GM12892 (cell line): ENCODE data around the gene LDB3.

ENCODE experiments used
- POLR2A ChIP-seq: IDR thresholded peaks from 2 replicates; pipeline ENCODE4 v1.6.1; 2011; ENCODE audit warnings: low read depth, low read length, control low read depth
- POLR2AphosphoS5 ChIP-seq: IDR thresholded peaks from 2 replicates; pipeline ENCODE4 v1.6.1; 2011; ENCODE audit warnings: low read depth, low read length, control low read depth
- TAF1 ChIP-seq: IDR thresholded peaks from 2 replicates; pipeline ENCODE4 v1.6.1; 2011; ENCODE audit warnings: low read depth, mild to moderate bottlenecking, control low read depth, low read length, borderline replicate concordance

- TF ChIP-seq POLR2AphosphoS5 (no peak), POLR2A (no peak), TAF1 (no peak)
These were observed 9.6 kb upstream of the LDB3 start for GRCh38 chr10:86658751-86659150.
